ENCODE results near the gene SRRM5.
A peak's percentile ranks its signal among the peaks of the same experiment; 100 is the strongest.
"Not testable (repeated sequence)": the region's sequence is repeated elsewhere in the genome, so short reads cannot be mapped to it uniquely, and the experiment has no call there.

SRRM5 gene

GRCh38 chr19:43644181-43644580 is 32.3 kb downstream of the SRRM5 start:
- H3K27ac ChIP-seq: no peak overlapping the region
- TF ChIP-seq, protein P1, sequence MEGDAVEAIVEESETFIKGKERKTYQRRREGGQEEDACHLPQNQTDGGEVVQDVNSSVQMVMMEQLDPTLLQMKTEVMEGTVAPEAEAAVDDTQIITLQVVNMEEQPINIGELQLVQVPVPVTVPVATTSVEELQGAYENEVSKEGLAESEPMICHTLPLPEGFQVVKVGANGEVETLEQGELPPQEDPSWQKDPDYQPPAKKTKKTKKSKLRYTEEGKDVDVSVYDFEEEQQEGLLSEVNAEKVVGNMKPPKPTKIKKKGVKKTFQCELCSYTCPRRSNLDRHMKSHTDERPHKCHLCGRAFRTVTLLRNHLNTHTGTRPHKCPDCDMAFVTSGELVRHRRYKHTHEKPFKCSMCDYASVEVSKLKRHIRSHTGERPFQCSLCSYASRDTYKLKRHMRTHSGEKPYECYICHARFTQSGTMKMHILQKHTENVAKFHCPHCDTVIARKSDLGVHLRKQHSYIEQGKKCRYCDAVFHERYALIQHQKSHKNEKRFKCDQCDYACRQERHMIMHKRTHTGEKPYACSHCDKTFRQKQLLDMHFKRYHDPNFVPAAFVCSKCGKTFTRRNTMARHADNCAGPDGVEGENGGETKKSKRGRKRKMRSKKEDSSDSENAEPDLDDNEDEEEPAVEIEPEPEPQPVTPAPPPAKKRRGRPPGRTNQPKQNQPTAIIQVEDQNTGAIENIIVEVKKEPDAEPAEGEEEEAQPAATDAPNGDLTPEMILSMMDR (conservative IDR thresholded peaks at IDR 0.05): no peak

- H3K27ac ChIP-seq: no peak overlapping the region
- TF ChIP-seq, protein P1 (conservative IDR thresholded peaks at IDR 0.05): no peak
These were observed 36.7 kb downstream of the SRRM5 start for GRCh38 chr19:43648633-43649032.

DNA sequence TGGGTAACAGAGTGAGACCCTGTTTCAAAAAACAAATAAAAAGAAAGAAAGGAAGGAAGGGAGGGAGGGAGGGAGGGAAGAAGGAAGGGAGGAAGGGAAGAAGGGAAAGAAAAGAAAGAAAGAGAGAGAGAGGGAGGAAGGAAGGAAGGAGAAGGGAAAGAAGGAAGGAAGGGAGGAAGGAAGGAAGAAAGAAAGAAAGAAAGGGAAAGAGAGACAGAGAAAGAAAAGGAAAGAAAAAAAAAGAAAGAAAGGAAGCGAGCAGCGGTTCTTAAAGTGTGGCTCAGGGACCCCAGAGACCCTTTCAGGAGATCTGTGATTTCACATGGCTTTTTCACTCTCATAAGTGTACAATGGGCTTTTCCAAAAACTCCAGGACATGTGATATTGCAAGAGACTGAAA is 37.6 kb downstream of the SRRM5 start:
- no peak overlapping the region for H3K27ac ChIP-seq
- TF ChIP-seq, protein P1 (conservative IDR thresholded peaks at IDR 0.05): no peak

DNA sequence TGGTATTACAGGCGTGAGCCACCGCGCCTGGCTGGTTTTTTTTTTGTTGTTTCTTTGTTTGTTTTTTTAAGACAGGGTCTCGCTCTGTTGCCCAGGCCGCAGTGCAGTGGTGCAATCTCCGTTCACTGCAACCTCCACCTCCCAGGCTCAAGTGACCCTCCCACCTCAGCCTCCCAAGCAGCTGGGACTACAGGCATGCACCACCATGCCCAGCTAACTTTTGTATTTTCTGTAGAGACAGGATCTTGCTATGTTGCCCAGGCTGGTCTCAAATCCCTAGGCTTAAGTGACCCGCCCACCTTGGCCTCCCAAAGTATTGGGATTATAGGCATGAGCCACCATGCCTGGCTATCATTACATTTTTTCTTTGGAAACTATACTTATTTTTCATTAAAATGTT is 38.4 kb downstream of the SRRM5 start:
- not testable (repeated sequence) for H3K27ac ChIP-seq

DNA sequence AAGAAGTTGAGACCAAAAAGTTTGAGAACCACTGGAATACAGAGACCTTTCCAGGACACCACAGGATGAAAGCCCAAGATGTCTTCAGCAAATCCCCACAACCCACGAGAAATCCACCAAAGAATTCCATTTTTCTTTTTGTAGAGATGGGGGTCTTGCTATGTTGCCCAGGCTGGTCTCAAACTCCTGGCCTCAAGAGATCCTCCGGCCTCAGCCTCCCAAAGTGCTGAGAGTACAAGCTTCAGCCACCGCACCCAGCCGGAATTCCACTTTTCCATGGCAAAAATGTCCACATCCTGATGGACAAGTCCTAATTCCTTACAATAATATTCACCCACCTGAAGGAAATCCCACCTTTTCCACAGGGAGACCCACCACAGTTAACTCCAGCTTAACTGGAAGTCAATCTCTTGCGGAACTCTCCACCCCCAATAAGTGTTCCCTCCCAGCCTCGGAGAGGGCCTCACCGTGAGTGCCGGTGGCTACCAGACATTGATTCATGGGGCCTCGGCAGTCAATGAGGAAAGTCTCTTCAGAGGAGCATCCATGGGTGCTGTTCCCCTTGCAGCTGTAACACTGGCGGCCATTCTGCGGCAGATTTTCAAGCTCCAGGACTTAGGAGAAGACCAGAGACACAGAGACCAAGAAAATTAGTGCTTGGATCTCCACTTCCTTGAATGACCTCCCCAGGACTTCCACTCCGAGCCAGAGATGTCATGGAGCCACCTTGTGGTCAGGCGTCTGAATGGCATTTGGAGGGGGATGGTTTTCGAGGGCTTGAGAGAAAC is 40.1 kb downstream of the SRRM5 start:
- no peak overlapping the region for H3K27ac ChIP-seq
- TF ChIP-seq, protein P1 (conservative IDR thresholded peaks at IDR 0.05): peak; percentile 87

DNA sequence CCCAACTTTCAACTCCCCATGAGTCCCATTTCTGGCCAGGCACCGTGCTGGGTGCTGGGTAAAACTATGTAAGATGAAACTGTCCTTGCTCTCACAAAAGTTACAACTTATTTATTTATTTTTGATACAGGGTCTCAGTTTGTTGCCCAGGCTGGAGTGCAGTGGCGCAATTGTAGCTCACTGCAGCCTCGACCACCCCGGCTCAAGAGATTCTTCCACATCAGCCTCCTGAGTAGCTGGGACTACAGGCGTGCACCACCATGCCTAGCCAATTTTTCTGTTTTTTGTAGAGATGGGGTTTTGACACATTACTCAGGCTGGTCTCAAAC is 40.6 kb downstream of the SRRM5 start:
- TF ChIP-seq, protein P1 (conservative IDR thresholded peaks at IDR 0.05): peak; percentile 55
- no peak overlapping the region for H3K27ac ChIP-seq

DNA sequence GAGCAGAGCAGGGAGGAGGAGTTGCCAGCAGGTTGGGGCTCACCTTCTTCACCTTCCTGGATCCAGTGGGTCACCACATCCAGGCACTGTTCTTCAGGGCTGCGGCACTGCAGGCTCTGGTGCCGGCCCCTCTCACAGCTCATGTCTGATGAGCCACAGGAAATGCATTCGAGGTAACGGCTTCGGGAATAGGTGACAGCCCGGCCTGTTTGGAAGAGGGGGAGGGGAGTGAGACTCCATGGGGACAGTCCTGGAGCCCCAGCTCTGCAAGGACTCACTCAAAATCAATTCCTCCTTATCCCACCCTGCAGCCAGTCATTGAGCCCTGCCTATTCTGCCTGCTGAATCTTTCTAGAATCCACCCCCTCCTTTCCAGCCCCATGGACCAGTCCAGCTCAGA is 44.5 kb downstream of the SRRM5 start:
- TF ChIP-seq, protein P1 (conservative IDR thresholded peaks at IDR 0.05): no peak
- H3K27ac ChIP-seq: no peak overlapping the region

- no peak overlapping the region for H3K27ac ChIP-seq
- TF ChIP-seq, protein P1 (conservative IDR thresholded peaks at IDR 0.05): no peak
These were observed 46.1 kb downstream of the SRRM5 start for GRCh38 chr19:43658001-43658400.

Data from VCaP (cell line).